RWPE2 (cell line): ENCODE results near the gene DCUN1D1.
A peak's percentile ranks its signal among the peaks of the same experiment; 100 is the strongest.

Experiments used
- ATAC-seq: fragments of 200-7000 bp; cut with Tn5 transposase; 3 replicates; pipeline ENCODE4 v1.9.1; 2021; ENCODE audit warnings: low read depth
- DNase-seq: peaks from one replicate; pipeline ENCODE4 v3.0.0-alpha.2; 2020; ENCODE audit warnings: low spot score
- H3K27ac ChIP-seq: fragments of 450-650 bp; 2 replicates; pipeline ENCODE4 v1.5.1; 2017; ENCODE audit warnings: mild to moderate bottlenecking; ENCODE audit not compliant: poor library complexity, severe bottlenecking
- H3K27me3 ChIP-seq: fragments of 250-450 bp; sonication (Bioruptor Pico); 2 replicates; pipeline ENCODE4 v1.5.1; 2021; ENCODE audit warnings: mild to moderate bottlenecking, moderate library complexity; ENCODE audit not compliant: insufficient read depth, poor library complexity, severe bottlenecking
- H3K36me3 ChIP-seq: fragments of 250-450 bp; sonication (Bioruptor Pico); 2 replicates; pipeline ENCODE4 v1.5.1; 2020; ENCODE audit warnings: low read depth, mild to moderate bottlenecking, moderate library complexity
- H3K4me1 ChIP-seq: fragments of 250-450 bp; sonication (Bioruptor Pico); 2 replicates; pipeline ENCODE4 v1.5.1; 2021; ENCODE audit warnings: mild to moderate bottlenecking, moderate library complexity; ENCODE audit not compliant: insufficient read depth, poor library complexity, severe bottlenecking
- H3K4me3 ChIP-seq: fragments of 250-450 bp; sonication (Bioruptor Pico); 2 replicates; pipeline ENCODE4 v1.5.1; 2021; ENCODE audit warnings: mild to moderate bottlenecking, moderate library complexity; ENCODE audit not compliant: severe bottlenecking
- H3K9me3 ChIP-seq: fragments of 250-450 bp; sonication (Bioruptor Pico); 2 replicates; pipeline ENCODE4 v1.5.1; 2021; ENCODE audit warnings: mild to moderate bottlenecking, moderate library complexity; ENCODE audit not compliant: severe bottlenecking
- TF ChIP-seq, protein P1 (sequence below): fragments of 450-650 bp; IDR thresholded peaks from one replicate; pipeline ENCODE4 v1.5.1; 2017; ENCODE audit warnings: mild to moderate bottlenecking, moderate library complexity; ENCODE audit not compliant: poor library complexity, severe bottlenecking

DCUN1D1 gene

DNA sequence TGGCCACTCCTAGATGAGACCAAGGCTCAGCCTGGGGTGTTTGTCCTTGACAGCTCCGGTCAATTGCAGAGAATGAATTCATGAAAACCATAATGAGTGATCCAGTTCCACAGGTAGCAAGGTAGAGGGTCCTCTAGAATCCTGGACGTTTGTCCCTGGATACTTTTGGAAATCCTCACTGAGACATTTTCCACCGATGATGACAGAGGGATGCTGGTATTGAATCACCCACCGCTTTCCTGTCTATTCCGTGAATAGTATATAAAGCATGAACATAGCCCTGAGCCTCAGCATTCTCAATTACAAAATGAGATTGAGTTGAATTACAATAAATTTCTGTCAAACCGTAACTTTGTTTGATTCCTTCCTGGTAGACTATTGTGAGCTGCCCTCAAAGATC, 5.7 kb upstream of the DCUN1D1 start:
- H3K4me1 ChIP-seq: no peaks in the 10 kb centered on the region
- no peak overlapping the region for H3K27ac ChIP-seq
- DNase-seq (no peak), ATAC-seq (no peak)
- H3K4me3 ChIP-seq: no peak overlapping the region
- H3K27me3 ChIP-seq: no peaks in the 10 kb centered on the region
- no peaks in the 10 kb centered on the region for H3K9me3 ChIP-seq
- no peaks in the 10 kb centered on the region for H3K36me3 ChIP-seq
- TF ChIP-seq, protein P1, sequence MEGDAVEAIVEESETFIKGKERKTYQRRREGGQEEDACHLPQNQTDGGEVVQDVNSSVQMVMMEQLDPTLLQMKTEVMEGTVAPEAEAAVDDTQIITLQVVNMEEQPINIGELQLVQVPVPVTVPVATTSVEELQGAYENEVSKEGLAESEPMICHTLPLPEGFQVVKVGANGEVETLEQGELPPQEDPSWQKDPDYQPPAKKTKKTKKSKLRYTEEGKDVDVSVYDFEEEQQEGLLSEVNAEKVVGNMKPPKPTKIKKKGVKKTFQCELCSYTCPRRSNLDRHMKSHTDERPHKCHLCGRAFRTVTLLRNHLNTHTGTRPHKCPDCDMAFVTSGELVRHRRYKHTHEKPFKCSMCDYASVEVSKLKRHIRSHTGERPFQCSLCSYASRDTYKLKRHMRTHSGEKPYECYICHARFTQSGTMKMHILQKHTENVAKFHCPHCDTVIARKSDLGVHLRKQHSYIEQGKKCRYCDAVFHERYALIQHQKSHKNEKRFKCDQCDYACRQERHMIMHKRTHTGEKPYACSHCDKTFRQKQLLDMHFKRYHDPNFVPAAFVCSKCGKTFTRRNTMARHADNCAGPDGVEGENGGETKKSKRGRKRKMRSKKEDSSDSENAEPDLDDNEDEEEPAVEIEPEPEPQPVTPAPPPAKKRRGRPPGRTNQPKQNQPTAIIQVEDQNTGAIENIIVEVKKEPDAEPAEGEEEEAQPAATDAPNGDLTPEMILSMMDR: no peak

DNA sequence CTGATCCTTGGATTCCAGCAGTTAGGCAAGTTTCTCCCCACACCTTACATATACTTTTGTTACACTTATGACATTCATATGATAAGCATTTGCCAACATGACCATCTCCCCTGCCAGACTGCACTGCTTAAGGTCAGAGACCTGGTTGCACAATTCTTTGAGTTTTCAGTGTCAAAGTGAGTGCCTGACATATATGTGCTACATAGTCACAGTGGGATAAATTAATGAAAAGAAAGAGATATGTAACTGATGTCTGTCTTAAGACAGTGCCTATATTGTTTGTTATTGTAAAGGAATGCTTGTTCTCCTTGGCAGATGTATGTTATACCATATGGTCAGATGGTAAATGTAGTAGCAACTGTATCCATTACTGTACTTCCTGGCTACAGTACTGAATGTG, 3.5 kb upstream of the DCUN1D1 start:
- DNase-seq (no peak), ATAC-seq (no peak)

DNA sequence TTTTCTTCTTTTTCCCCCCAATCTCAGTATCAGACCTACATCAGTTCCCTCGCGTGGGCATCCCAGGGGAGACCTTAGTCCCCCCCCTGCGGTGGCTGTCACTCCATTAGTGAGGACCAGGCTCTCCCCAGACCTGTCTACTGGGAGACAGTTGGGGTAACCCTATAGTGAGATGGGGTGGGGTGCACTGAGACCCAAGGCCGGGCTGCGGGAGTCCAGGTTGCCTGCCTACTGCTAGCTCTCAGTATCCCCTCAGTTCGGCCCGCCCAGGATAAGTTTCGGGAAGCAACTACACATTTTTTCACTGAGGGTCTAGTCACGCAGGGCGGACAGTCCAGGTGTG, 671 bp upstream of the DCUN1D1 start:
- H3K4me1 ChIP-seq: peaks cover 10% of the 10 kb centered on the region
- H3K9me3 ChIP-seq: no peaks in the 10 kb centered on the region
- no peaks in the 10 kb centered on the region for H3K27me3 ChIP-seq
- no peak for DNase-seq
- TF ChIP-seq, protein P1: no peak
- no peaks in the 10 kb centered on the region for H3K36me3 ChIP-seq
- peak overlapping the region; percentile 100 for H3K4me3 ChIP-seq
- H3K27ac ChIP-seq: no peak overlapping the region
- no peak for ATAC-seq

More for the DNA sequence above, 3.5 kb upstream of the DCUN1D1 start:
- H3K4me1 ChIP-seq: peaks cover 2% of the 10 kb centered on the region
- H3K9me3 ChIP-seq: no peaks in the 10 kb centered on the region
- no peaks in the 10 kb centered on the region for H3K36me3 ChIP-seq
- H3K27ac ChIP-seq: no peak overlapping the region
- H3K4me3 ChIP-seq: no peak overlapping the region
- no peaks in the 10 kb centered on the region for H3K27me3 ChIP-seq
- TF ChIP-seq, protein P1: no peak

DNA sequence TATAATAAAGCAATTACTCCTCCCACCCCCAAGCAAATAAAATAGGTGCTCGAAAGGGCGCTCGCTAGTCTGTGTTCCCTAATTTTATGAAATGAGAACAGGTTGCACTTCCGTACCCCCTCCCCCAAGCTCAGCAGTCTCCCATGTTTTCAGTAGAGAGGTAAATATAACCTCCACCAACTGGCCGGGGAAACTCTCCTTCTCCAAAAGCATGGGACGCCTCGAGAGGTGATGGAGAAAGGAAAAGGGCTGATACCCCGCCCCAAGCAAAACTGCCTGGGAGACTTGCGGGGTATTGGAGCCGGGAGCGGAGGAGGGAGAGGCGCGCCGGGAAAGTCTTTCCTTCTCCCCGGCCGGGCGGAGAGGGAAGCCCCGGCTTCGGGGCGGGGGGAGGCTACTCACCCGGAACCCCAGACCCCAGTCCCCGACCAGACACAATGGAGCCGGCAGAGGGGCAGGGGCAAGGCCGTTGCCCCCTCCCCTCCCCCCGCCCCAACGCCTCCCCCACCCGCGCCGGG, 605 bp downstream of the DCUN1D1 start:
- no peaks in the 10 kb centered on the region for H3K36me3 ChIP-seq
- TF ChIP-seq, protein P1: no peak
- no peaks in the 10 kb centered on the region for H3K27me3 ChIP-seq
- peak overlapping the region; percentile 100 for H3K4me3 ChIP-seq
- no peak for DNase-seq
- peaks cover 10% of the 10 kb centered on the region for H3K4me1 ChIP-seq
- H3K9me3 ChIP-seq: no peaks in the 10 kb centered on the region
- ATAC-seq: peak; percentile 25; the same call in 2 of the 3 replicates
- H3K27ac ChIP-seq: peak overlapping the region; percentile 58

DNA sequence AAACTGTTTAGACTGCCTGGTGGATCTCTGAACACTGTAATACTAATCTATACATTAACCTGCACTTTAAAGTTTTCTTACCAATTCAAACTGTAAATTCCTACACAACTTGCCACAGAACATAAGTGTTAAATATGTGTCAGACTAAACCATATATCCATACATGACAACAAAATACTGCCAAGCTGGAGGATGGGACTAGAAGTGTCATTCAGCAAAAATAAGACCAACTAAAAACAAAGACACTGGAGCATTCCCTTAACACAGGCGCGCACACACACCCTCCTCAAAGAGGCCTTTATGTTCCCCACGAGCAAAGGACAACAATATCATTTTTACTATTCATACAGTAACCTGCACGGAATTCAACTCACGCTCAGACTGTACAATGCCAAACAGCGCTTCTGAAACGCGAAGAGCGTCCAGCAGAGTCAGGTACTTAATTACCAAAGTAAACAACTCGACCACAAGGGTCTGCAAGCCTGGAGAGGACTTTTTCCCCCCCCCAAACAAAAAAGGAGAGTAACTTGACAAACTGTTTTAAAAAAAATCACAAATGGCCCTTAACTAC, 1.1 kb downstream of the DCUN1D1 start:
- peak; percentile 22; the same call in 2 of the 3 replicates for ATAC-seq
- no peak for DNase-seq
- TF ChIP-seq, protein P1: no peak

More for the DNA sequence above, 1.1 kb downstream of the DCUN1D1 start:
- peaks cover 10% of the 10 kb centered on the region for H3K4me1 ChIP-seq
- H3K9me3 ChIP-seq: no peaks in the 10 kb centered on the region
- no peak overlapping the region for H3K27ac ChIP-seq
- no peaks in the 10 kb centered on the region for H3K27me3 ChIP-seq
- H3K36me3 ChIP-seq: no peaks in the 10 kb centered on the region
- peak overlapping the region; percentile 100 for H3K4me3 ChIP-seq
